DOHH2 (cell line): ENCODE data around the gene ZNF593.

Experiments used
- CTCF ChIP-seq: fragments of 200-600 bp; sonication (generic); IDR thresholded peaks from one replicate; pipeline ENCODE4 v1.5.1; 2014; ENCODE audit warnings: antibody characterized with exemption, mild to moderate bottlenecking, low read depth, low read length; ENCODE audit not compliant: poor library complexity, severe bottlenecking
- EZH2phosphoT487 ChIP-seq: fragments of 200-600 bp; sonication (generic); IDR thresholded peaks from 2 replicates; pipeline ENCODE4 v1.6.1; 2017; ENCODE audit warnings: borderline replicate concordance, mild to moderate bottlenecking, antibody characterized with exemption, low read length, moderate library complexity, mixed read lengths

- peak; percentile 87 for TF ChIP-seq CTCF
- TF ChIP-seq EZH2phosphoT487, result no peak
Measured at GRCh38 chr1:26169669-26170471, at the start of gene ZNF593.
